Right kidney (tissue), 1 donor: Measurements from ENCODE around the gene RPS2.
"Not testable (repeated sequence)": the region's sequence is repeated elsewhere in the genome, so short reads cannot be mapped to it uniquely, and the experiment has no call there.

ENCODE experiments used
- DNase-seq: peaks from one replicate; pipeline ENCODE4 v3.0.0-alpha.2; 2016

Gene RPS2

DNA sequence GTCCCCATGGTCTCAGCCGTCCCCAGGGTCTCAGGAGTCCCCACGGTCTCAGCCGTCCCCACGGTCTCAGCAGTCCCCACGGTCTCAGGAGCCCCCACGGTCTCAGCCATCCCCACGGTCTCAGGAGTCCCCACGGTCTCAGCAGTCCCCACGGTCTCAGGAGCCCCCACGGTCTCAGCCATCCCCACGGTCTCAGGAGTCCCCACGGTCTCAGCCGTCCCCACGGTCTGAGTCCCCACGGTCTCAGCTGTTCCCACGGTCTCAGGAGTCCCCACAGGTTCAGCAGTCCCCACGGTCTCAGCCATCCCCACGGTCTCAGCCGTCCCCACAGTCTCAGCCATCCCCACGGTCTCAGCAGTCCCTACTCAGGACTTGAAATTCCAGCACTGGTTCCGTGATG, 44.5 kb downstream of the RPS2 start:
- DNase-seq = not testable (repeated sequence)

DNA sequence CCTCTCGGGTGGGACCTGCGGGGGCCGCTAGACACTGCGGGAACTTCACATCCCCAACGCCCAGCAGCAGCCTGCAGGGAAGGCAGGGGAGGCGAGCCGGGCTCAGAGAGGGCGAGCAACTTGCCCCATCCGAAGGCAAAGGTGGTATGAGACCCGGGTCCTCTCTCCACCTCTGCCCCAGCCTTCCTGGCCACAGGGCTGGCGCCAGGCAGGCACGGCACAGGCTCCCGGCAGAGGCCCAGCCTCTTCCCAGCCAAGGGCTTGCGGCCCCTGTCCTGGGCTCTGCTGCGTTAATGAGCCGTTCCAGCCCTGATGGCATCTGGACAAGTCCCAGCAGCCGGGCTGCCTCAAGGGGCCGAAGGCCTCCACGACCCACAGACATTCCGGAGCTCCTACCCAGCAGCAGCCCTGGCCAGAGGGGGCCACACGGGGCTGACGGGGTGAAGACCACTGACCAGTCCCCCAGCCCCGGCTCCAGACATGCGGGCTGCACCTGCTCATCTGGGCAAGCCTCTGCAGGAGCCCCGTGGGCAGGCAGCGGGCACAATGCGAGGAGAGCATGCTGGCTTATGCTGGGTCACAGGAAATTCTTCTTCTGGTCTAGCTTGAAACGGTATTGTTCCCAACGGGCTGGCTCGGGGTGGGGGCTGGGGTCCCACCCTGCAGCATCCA, 45.2 kb downstream of the RPS2 start:
- peak; percentile 52 for DNase-seq

DNA sequence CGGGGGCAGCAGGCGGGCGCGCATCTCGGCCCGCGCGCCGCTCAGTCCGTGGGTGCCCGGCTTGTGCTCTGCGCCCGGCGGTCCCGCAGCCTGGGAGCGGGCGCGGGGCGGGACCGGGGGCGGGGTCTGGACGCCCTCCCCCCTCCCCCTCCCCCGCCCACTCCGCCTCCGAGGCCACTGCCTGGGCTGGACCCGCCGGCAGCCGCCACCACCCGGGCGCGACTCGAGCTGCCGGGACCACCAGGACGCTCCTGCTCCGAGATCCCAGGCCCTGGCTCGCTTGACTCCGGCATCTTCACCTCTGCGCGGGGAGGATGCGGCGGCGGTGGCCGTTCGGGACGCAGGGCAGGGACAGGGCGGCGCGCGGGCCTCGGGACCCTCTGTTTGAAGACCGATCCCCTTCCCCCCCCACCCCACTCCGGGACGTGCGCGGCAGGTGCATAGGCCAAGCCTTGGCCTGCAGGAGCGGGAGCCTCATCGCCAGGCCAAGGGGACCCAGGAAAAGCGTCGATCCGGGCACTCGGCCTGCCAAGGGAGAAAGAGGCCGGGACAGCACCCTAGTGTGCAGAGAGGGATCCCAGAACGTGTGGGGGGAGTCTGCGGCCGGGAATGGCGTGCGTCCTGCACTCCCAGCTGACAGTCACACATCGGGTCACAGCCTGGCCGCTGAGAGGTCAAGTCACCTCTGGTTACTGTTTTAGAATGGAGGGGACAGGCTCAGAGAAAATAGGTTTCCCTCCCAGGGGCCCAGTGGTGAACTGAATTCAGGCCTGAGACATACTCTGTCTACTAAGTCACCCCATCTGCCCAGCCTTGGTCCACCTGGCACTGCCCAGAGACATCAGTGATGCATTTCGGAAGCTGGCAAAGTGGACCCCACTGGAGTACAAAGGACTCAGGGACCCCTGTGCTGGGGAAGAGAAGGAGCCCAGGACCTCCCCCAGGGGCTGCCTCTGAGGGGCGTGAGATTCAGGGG, 46.0 kb downstream of the RPS2 start, which contains the start of gene HS3ST6:
Gene HS3ST6, minus strand, starts transcription at position 65 of the 976 bp plus-strand sequence. CDS start 92 bp downstream, outside the sequence.
- DNase-seq = peak; percentile 38

- peak; percentile 46 for DNase-seq
Measured at GRCh38 chr16:1917665-1918350, 46.8 kb downstream of the RPS2 start.

DNA sequence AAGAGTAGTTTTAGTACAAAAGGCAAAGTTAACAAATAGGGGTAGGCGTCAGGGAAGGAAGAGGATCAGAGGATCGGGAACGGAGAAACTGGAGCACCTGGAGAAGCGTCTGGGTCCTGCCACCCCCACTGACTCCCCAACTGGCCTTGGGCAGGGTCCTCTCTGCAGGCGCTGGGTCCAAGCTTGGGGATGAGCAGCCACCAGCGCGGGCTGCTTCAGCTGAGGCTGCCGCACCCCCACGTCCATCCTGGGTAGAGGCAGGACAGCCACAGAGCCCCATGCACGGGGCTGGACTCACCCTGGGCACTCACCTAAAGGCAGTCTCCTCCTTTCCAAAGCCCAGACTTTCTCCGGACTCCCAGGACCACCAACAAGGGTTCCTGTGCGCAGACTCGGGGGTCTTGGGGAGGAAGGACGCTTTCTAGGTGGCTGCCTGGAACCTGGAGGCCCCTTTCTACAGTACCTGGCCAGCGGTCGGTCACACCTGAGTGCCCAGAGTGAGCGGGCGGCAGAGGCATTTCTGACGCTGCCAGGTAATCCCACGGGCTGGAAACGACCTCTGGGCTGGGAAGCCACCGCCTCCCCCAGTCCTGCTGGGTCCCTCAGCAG, 47.5 kb downstream of the RPS2 start:
- peak; percentile 48 for DNase-seq

GRCh38 chr16:1916640-1916990, 48.0 kb downstream of the RPS2 start:
- no peak for DNase-seq

GRCh38 chr16:1915732-1916639, 48.6 kb downstream of the RPS2 start:
- no peak for DNase-seq

DNA sequence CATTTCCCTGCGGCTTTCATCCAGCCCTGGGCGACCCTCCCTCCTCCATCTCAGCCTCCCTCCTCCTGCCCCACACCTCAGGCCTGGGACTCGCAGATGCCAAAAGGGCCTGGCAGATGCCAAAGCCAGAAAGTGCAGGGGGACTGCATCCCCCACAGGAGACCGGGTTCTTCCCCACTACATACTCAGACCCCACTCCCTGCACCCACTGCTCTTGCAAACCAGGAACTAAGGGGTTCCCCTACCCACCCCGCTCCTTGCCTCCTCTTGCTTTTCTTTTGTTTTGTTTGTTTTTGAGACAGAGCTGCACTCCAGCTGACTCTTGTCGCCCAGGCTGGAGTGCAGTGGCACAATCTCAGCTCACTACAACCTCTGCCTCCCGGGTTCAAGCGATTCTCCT, 49.6 kb downstream of the RPS2 start:
- no peak for DNase-seq

DNA sequence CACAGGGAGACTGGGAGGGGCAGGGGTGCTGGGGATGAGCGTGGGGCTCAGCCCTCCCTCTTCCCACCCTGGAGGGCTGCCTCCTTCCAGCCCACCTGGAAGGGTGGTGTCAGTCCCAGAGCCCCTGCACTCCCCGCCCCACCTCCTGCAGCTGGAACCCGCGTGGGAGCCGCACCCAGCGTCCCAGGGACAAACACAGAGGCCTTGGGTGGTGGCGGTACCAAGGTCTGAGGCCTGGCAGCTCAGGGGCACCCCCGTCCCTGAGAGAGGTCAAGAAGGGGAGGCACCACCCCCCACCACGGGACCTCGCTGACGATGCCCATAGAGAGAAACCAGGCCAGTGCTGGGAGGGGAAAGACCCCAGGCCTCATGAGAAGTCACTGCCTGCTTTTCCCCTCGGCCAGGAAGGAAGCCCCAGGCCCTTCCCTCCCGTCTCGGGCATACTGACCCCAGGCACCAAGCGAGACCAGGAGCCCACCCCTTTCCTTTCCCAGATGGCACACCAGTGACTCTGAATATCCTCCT, 50.5 kb downstream of the RPS2 start:
- DNase-seq = no peak

DNA sequence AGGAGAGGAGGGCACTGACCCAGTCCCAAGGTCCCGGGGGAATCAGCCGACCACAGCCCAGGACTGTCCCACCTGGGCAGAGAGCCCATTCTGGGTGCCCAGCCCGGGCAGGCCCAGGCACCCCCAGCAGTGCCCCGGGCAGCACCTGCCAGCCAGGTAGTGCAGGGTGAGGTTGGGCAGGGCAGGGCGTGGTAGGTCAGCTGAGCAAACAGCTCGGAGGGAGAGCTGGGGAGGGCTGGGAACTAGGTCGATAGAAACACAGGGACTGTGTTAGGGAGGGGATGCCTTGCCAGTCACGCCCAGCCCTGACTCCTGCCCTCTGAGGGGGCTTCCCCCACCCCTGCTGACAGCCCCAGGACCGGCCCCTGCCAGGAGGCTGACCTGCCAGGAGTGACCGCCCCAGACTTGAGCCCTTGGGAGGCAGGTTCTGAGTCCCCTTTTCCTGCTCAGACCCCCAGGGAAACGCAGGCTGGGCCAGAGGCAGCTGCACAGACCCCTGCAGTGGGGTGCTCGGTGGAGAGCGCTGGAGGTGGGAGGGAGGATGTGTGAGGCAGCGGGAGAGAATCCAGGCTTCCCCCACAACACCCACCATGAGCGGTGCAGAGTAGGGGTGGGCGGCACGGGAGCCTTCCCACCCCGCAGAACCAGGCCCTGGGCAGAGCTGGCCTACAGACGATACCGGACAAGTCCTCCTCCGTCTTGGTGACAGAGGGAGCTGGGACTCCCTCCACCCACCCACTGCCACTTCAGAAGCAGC, 51.1 kb downstream of the RPS2 start:
- no peak for DNase-seq

DNA sequence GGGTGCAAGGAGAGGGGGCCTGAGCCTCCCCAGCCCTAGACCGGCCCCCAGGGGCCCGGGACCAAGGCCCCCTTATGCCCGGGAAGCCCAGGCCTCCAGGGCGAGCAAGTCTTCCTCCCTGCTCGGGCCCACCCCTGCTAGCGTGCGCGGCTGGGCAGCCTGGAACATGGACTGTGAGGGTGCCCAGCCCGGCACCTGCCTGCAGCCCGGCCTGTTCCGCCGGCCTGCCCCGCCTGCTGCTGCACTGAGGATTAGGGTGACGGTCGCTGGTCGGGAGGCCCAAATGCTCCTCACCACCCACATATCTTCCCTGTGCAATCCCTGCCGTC, 52.4 kb downstream of the RPS2 start:
- no peak for DNase-seq
